PFSK-1 (cell line): ENCODE measurements around the gene PPP2R2C.

Experiments used
- FOXP2 ChIP-seq: optimal IDR thresholded peaks from 2 replicates; pipeline ENCODE3; 2011; ENCODE audit warnings: borderline replicate concordance, control low read depth, inconsistent platforms; ENCODE audit not compliant: insufficient read depth; ENCODE audit errors: extremely low read length, extremely low read depth
- POLR2AphosphoS5 ChIP-seq: IDR thresholded peaks from 2 replicates; pipeline ENCODE4 v1.6.1; 2012; ENCODE audit warnings: low read depth, mild to moderate bottlenecking, control low read depth, low read length, moderate library complexity
- REST ChIP-seq, 2 experiments: IDR thresholded peaks; 2 replicates each; pipeline versions ENCODE4 v1.6.1 to v1.8.0; 2011 to 2012; ENCODE audit warnings: low read depth in 2 of 2, low read length in 2 of 2, control low read depth in 1 of 2, inconsistent platforms in 1 of 2, mild to moderate bottlenecking in 1 of 2, moderate library complexity in 1 of 2; ENCODE audit not compliant: insufficient read depth in 1 of 2
- SIN3A ChIP-seq: IDR thresholded peaks from 2 replicates; pipeline ENCODE4 v1.6.1; 2012; ENCODE audit warnings: mild to moderate bottlenecking, low read length, moderate library complexity, borderline replicate concordance; ENCODE audit not compliant: insufficient read depth
- TAF1 ChIP-seq: IDR thresholded peaks from 2 replicates; pipeline ENCODE4 v1.6.1; 2012; ENCODE audit warnings: low read length, control low read depth, borderline replicate concordance; ENCODE audit not compliant: insufficient read depth

Gene PPP2R2C

GRCh38 chr4:6495736-6496135, 23.3 kb upstream of the PPP2R2C start:
- TF ChIP-seq TAF1 (no peak), POLR2AphosphoS5 (no peak), SIN3A (no peak), REST (IDR thresholded peaks at IDR 0.05; ENCODE audit: insufficient read depth in 1 of 2, low read depth in 2 of 2, low read length in 2 of 2) (no peak)

- TF ChIP-seq SIN3A: no peak
- no peak for TF ChIP-seq FOXP2
- no peak for TF ChIP-seq TAF1
- no peak for TF ChIP-seq REST (IDR thresholded peaks at IDR 0.05; ENCODE audit: insufficient read depth in 1 of 2, low read depth in 2 of 2, low read length in 2 of 2)
- no peak for TF ChIP-seq POLR2AphosphoS5
These were observed 22.8 kb upstream of the PPP2R2C start for GRCh38 chr4:6495296-6495590.

- no peak for TF ChIP-seq FOXP2
- no peak for TF ChIP-seq TAF1
- TF ChIP-seq SIN3A: no peak
- TF ChIP-seq REST (IDR thresholded peaks at IDR 0.05; ENCODE audit: insufficient read depth in 1 of 2, low read depth in 2 of 2, low read length in 2 of 2): no peak
- TF ChIP-seq POLR2AphosphoS5: no peak
These were observed 22.2 kb upstream of the PPP2R2C start for GRCh38 chr4:6494431-6495295.

GRCh38 chr4:6493658-6494304, 21.4 kb upstream of the PPP2R2C start:
- TF ChIP-seq POLR2AphosphoS5 (no peak), FOXP2 (no peak), TAF1 (no peak), SIN3A (no peak), REST (IDR thresholded peaks at IDR 0.05; ENCODE audit: insufficient read depth in 1 of 2, low read depth in 2 of 2, low read length in 2 of 2) (no peak)
